Dendritic cell treated with granulocyte-macrophage colony-stimulating factor and Interleukin-4, amounts not matched to agents 40 ng/mL and 50 ng/mL, for 4 days (primary cell): ENCODE measurements around the gene ST6GAL1.
"Not testable (repeated sequence)": the region's sequence is repeated elsewhere in the genome, so short reads cannot be mapped to it uniquely, and the experiment has no call there.

Source experiments
- H3K27ac Mint-ChIP-seq: one replicate; pipeline ENCODE4 v1.8.0; 2022; ENCODE audit warnings: mild to moderate bottlenecking, mixed read lengths
- H3K27me3 Mint-ChIP-seq: one replicate; pipeline ENCODE4 v1.8.0; 2022; ENCODE audit warnings: mild to moderate bottlenecking, mixed read lengths
- H3K36me3 Mint-ChIP-seq: one replicate; pipeline ENCODE4 v1.8.0; 2022; ENCODE audit warnings: low read depth, mixed read lengths
- H3K4me1 Mint-ChIP-seq: one replicate; pipeline ENCODE4 v1.8.0; 2022; ENCODE audit warnings: low read depth, mixed read lengths
- H3K4me3 Mint-ChIP-seq: one replicate; pipeline ENCODE4 v1.8.0; 2022; ENCODE audit warnings: mild to moderate bottlenecking, moderate library complexity, mixed read lengths
- H3K9me3 Mint-ChIP-seq: one replicate; pipeline ENCODE4 v1.8.0; 2022; ENCODE audit warnings: mixed read lengths
- intact Hi-C: fragments of 100-400 bp; cut with micrococcal nuclease; formaldehyde crosslinking; loops from one replicate; pipeline ENCODE4 v1.15.0; 2022

ST6GAL1 gene

DNA sequence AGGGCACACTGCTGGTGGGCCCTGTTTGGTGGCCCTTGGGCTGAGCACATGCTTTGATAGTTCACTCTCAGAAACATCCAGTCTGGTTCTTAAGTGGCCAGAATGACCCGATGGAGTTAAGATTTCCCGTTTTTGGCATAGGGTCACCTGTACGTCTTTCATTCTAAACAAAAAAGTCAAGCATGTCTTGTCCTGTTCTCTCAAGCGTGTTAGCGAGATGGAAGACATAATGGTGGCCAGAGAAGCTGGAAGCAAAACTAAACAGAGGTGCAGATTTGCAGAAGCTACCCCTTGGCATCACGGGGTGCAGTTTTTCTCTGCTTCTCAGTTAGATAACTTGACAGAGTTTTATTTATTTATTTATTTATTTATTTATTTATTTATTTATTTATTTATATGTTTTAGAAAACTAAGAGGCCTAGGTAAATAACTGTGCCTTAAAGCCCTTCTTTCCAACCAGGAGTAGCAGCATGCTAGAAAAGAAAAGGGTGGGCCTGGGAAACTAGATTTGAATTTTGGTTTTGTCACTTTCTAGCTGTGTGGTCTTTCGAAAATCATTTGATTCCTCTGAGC, 63.0 kb downstream of the ST6GAL1 start:
- H3K9me3 Mint-ChIP-seq, result peaks cover 7% of the 10 kb centered on the region
- no peak overlapping the region for H3K4me3 Mint-ChIP-seq
- H3K27ac Mint-ChIP-seq, result no peak overlapping the region
- intact Hi-C loops, result no loop called here
- H3K4me1 Mint-ChIP-seq, result peaks cover 48% of the 10 kb centered on the region
- no peaks in the 10 kb centered on the region for H3K27me3 Mint-ChIP-seq
- peaks cover 89% of the 10 kb centered on the region for H3K36me3 Mint-ChIP-seq

DNA sequence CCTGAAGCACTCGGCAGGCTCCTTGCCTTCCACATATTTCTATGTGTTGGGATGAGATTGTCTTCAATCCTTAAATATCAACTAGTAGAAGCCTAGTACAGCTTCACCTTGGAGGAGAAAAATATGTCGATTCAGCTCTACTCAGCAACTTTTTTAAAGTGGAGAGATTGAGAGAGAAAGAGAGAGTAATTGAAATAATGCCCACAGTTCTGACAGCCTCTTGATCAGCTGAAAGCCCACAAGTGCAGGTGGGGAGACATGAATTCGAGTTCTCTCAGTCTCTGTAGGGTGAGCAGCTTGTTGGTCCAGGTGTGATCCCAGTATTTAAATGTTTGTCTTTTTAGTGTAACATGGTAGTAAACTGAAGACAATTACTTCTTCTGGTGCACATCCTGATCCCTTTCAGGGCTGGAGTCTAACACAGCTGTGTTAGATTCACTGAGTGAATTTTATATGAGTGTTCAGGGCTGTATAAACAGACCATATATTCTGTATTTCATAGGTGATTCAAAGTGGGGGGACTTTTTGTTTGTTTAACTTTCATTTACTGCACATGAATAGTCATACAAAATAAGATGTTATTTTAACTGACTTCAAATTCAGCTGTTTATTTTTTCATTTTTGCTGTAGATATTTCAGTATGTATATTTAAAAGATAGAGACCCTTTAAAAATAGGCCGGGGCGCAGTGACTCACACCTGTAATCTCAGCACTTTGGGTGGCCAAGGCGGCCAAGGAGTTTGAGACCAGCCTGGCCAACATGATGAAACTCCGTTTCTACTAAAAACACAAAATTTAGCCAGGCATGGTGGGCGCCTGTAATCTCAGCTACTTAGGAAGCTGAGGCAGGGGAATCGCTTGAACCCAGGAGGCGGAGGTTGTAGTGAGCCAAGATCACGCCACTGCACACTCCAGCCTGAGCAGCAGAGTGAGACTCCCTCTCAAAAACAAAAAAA, 64.0 kb downstream of the ST6GAL1 start:
- no peak overlapping the region for H3K4me3 Mint-ChIP-seq
- peaks cover 79% of the 10 kb centered on the region for H3K36me3 Mint-ChIP-seq
- H3K27me3 Mint-ChIP-seq, result no peaks in the 10 kb centered on the region
- intact Hi-C loops, result no loop called here
- no peak overlapping the region for H3K27ac Mint-ChIP-seq
- H3K9me3 Mint-ChIP-seq, result peaks cover 7% of the 10 kb centered on the region
- H3K4me1 Mint-ChIP-seq, result peaks cover 49% of the 10 kb centered on the region

- Mint-ChIP-seq H3K36me3 (peaks cover 67% of the 10 kb centered on the region), H3K4me1 (peaks cover 57% of the 10 kb centered on the region), H3K9me3 (peaks cover 7% of the 10 kb centered on the region), H3K27me3 (no peaks in the 10 kb centered on the region), H3K4me3 (no peak overlapping the region), H3K27ac (peak overlapping the region; percentile 7)
- intact Hi-C loops, result no loop called here
Measured at GRCh38 chr3:186996356-186996755, 66.0 kb downstream of the ST6GAL1 start.

GRCh38 chr3:186997061-186997460, 66.7 kb downstream of the ST6GAL1 start:
- Mint-ChIP-seq H3K36me3 (peaks cover 65% of the 10 kb centered on the region), H3K4me1 (peaks cover 50% of the 10 kb centered on the region), H3K9me3 (no peaks in the 10 kb centered on the region), H3K4me3 (no peak overlapping the region), H3K27ac (peak overlapping the region; percentile 7), H3K27me3 (no peaks in the 10 kb centered on the region)
- intact Hi-C loops, result no loop called here

DNA sequence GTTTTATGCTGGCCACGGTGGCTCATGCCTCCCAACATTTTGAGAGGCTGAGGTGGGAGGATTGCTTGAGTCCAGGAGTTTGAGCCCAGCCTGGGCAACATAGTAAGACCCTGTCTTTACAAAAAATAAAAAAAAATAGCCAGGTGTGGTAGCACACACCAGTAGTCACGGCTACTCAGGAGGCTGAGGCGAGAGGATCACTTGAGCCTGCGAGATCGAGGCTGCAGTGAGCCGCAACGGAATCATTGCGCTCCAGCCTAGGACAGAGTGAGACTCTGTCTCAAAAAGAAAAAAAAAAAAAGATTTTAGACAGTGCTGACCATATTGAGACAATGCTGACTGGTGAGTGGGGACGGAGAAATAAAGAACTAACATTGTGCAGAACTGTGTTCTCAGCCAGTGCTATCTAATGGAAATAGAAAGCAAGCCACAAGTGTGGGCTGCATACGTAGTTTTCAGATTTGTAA, 67.2 kb downstream of the ST6GAL1 start:
- H3K9me3 Mint-ChIP-seq, result no peaks in the 10 kb centered on the region
- H3K4me3 Mint-ChIP-seq, result no peak overlapping the region
- no peaks in the 10 kb centered on the region for H3K27me3 Mint-ChIP-seq
- H3K4me1 Mint-ChIP-seq, result peaks cover 47% of the 10 kb centered on the region
- H3K36me3 Mint-ChIP-seq, result peaks cover 66% of the 10 kb centered on the region
- intact Hi-C loops, result no loop called here
- H3K27ac Mint-ChIP-seq, result peak overlapping the region; percentile 7

DNA sequence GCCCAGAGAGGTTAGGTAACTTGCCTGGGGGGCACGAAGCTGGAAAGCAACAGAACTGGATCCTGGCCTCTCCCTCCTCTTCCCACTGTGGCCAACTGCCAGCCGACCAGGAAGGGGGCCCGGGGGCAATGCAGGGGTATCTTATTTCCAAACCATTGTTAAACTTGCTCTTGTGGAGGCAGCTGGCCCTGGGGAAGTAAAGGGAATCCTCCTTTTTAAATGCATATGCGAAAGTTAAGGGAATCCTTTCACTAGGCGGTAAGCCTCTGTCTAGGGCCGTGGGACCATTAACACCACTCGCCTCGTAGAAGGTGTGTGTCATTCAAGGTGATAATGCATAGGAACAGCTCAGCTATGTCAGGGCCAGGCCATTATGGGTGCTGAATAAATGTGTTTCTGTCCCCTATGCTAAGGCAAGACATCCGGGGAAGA, 68.6 kb downstream of the ST6GAL1 start:
- H3K4me1 Mint-ChIP-seq, result peaks cover 48% of the 10 kb centered on the region
- no peak overlapping the region for H3K4me3 Mint-ChIP-seq
- H3K9me3 Mint-ChIP-seq, result no peaks in the 10 kb centered on the region
- H3K27ac Mint-ChIP-seq, result peak overlapping the region; percentile 50
- intact Hi-C loops, result no loop called here
- H3K27me3 Mint-ChIP-seq, result no peaks in the 10 kb centered on the region
- peaks cover 66% of the 10 kb centered on the region for H3K36me3 Mint-ChIP-seq

DNA sequence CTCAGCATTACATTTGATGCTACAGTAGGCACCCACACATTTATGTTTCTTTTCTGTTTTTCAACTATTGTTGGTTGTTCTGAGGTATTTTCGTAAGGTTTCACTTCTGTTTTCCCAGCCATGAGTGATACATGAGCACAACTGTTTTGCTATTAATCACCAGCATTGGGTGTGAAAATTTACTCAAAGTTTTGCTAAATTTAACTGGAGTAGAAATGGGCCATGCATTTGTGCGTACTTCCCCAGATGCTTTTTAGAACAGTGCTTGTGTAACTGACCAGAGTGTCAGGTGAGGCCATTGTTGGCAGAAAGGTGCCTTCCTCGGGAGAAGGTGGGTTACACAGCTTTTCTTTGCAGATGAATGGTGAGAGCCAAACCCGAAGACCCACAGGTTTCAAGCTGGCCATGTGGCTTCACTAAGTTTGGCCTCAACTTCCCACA, 70.4 kb downstream of the ST6GAL1 start:
- no peak overlapping the region for H3K4me3 Mint-ChIP-seq
- H3K4me1 Mint-ChIP-seq, result peaks cover 61% of the 10 kb centered on the region
- H3K27me3 Mint-ChIP-seq, result no peaks in the 10 kb centered on the region
- intact Hi-C loops, result no loop called here
- peaks cover 66% of the 10 kb centered on the region for H3K36me3 Mint-ChIP-seq
- H3K27ac Mint-ChIP-seq, result peak overlapping the region; percentile 50
- H3K9me3 Mint-ChIP-seq, result no peaks in the 10 kb centered on the region

DNA sequence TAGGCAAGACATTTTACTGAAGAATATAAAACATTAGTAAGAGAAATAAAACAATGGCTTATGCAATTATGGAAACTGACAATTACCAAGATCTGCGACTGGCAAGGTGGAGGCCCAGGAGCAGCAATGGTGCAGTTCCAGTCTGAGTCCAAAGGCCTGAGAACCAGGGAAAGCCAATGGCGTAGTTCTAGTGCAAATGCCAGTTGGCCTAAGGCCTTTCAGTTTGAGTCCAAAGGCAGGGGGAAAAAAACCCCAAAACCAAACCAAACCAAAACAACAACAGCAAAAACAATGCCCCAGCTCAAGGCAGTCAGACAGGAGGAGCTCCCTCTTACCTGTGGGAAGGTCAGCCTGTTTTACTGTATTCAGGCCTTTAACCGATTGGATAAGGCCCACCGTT, 72.6 kb downstream of the ST6GAL1 start:
- intact Hi-C loops, result no loop called here
- peaks cover 6% of the 10 kb centered on the region for H3K9me3 Mint-ChIP-seq
- peaks cover 63% of the 10 kb centered on the region for H3K4me1 Mint-ChIP-seq
- no peak overlapping the region for H3K27ac Mint-ChIP-seq
- H3K4me3 Mint-ChIP-seq, result no peak overlapping the region
- no peaks in the 10 kb centered on the region for H3K27me3 Mint-ChIP-seq
- H3K36me3 Mint-ChIP-seq, result peaks cover 68% of the 10 kb centered on the region

GRCh38 chr3:187005827-187006481, 75.6 kb downstream of the ST6GAL1 start:
- H3K4me3 Mint-ChIP-seq, result no peak overlapping the region
- peaks cover 13% of the 10 kb centered on the region for H3K9me3 Mint-ChIP-seq
- H3K27me3 Mint-ChIP-seq, result no peaks in the 10 kb centered on the region
- intact Hi-C loops, result no loop called here
- H3K4me1 Mint-ChIP-seq, result peaks cover 47% of the 10 kb centered on the region
- H3K36me3 Mint-ChIP-seq, result peaks cover 86% of the 10 kb centered on the region
- no peak overlapping the region for H3K27ac Mint-ChIP-seq

GRCh38 chr3:187006864-187007630, 76.7 kb downstream of the ST6GAL1 start:
- Mint-ChIP-seq H3K4me1 (peaks cover 48% of the 10 kb centered on the region), H3K36me3 (peaks cover 85% of the 10 kb centered on the region), H3K4me3 (no peak overlapping the region), H3K27me3 (no peaks in the 10 kb centered on the region), H3K27ac (peak overlapping the region; percentile 71), H3K9me3 (peaks cover 13% of the 10 kb centered on the region)
- intact Hi-C loops, result no loop called here

DNA sequence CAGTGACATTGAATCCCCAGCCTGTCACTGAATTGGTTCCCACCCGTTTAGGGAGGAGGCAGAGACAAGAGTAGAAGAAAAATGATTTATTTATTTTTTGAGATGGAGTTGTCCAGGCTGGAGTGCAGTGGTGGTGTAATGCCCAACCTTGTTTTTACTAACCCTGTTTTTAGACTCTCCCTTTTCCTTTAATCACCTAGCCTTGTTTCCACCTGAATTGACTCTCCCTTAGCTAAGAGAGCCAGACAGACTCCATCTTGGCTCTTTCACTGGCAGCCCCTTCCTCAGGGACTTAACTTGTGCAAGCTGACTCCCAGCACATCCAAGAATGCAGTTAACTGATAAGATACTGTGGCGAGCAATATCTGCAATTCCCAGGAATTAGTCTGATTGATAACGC, 80.1 kb downstream of the ST6GAL1 start:
- not testable (repeated sequence) for H3K27ac Mint-ChIP-seq, H3K4me3 Mint-ChIP-seq, H3K27me3 Mint-ChIP-seq
- peaks cover 13% of the 10 kb centered on the region for H3K9me3 Mint-ChIP-seq
- intact Hi-C loops, result loop anchor here (10.0 kb wide), 1 partner anchor 56 kb away; no protein-coding TSS in a partner anchor
- peaks cover 88% of the 10 kb centered on the region for H3K36me3 Mint-ChIP-seq
- peaks cover 71% of the 10 kb centered on the region for H3K4me1 Mint-ChIP-seq

DNA sequence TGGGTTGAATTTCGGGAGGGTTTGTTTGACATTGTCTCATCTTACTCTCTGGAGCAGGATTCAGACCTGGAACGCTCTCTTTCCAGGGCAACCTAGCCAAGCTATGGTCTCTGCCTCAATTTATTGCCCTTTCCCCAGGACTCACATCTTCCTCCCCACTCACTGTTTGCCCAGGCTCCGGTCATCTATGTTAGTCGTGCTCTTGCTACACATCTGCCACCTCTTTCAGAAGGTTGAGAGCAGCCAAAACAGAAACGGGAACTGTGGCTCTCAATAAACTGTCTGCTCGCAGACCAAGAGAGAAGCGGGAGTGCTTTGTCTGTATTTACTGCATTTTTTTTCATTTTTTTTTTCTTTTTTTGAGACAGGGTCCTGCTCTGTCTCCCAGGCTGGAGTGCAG, 81.6 kb downstream of the ST6GAL1 start:
- Mint-ChIP-seq H3K27ac (peak overlapping the region; percentile 82), H3K4me3 (peak overlapping the region; percentile 62), H3K27me3 (no peaks in the 10 kb centered on the region), H3K36me3 (peaks cover 88% of the 10 kb centered on the region), H3K9me3 (peaks cover 13% of the 10 kb centered on the region), H3K4me1 (peaks cover 71% of the 10 kb centered on the region)
- intact Hi-C loops, result loop anchor here (10.0 kb wide), 1 partner anchor 57 kb away; no protein-coding TSS in a partner anchor

DNA sequence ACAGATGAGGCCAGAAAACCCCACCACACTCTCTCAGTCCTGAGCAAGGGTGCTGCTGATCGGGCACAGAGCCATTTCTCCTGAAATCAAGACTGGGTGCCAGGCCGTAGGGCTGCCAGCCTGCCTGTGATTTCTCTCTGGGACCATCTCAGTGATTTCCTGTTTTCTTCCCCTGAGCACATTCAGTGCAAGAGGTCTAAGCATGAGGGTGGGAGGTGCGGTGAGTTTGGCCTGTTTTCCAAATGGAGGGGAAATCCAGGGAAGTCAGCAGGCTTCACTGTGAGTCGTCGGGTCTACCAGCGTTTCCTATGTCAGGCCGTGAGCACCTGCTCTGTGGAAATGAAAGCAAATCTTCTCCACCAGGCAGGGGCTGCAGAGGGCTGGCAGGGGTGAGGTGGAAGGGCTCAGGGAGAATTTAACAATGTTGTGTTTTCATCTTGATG, 82.3 kb downstream of the ST6GAL1 start:
- intact Hi-C loops, result loop anchor here (10.0 kb wide), 1 partner anchor 58 kb away; no protein-coding TSS in a partner anchor
- Mint-ChIP-seq H3K4me3 (peak overlapping the region; percentile 62), H3K27me3 (no peaks in the 10 kb centered on the region)

More for the DNA sequence above, 82.3 kb downstream of the ST6GAL1 start:
- Mint-ChIP-seq H3K4me1 (peaks cover 68% of the 10 kb centered on the region), H3K9me3 (peaks cover 10% of the 10 kb centered on the region), H3K27ac (peak overlapping the region; percentile 82), H3K36me3 (peaks cover 88% of the 10 kb centered on the region)
